Erythroblast (primary cell): ENCODE results near the gene CTNNA2.

Experiments
- GATA1 ChIP-seq: IDR thresholded peaks from 2 replicates; pipeline ENCODE4 v1.6.1; 2011; ENCODE audit warnings: low read depth, mild to moderate bottlenecking, control low read depth, low read length, moderate library complexity
- POLR2A ChIP-seq: IDR thresholded peaks from 2 replicates; pipeline ENCODE4 v1.6.1; 2011; ENCODE audit warnings: mild to moderate bottlenecking, low read length

GRCh38 chr2:80026040-80026729, 513.3 kb downstream of the CTNNA2 start:
- TF ChIP-seq POLR2A (no peak), GATA1 (no peak)
